NB4 (cell line): ENCODE results near the gene XDH.

ENCODE experiments used
- DNase-seq: peaks from one replicate; pipeline ENCODE4 v3.0.0; 2010; ENCODE audit warnings: low read depth
- H3K4me3 ChIP-seq: one replicate; pipeline ENCODE4 v1.5.1; 2011; ENCODE audit warnings: mild to moderate bottlenecking, low read depth, low read length, moderate library complexity
- MYC ChIP-seq: IDR thresholded peaks from 2 replicates; pipeline ENCODE4 v1.6.1; 2011; ENCODE audit warnings: low read depth, low read length
- POLR2A ChIP-seq: IDR thresholded peaks from 2 replicates; pipeline ENCODE4 v1.6.1; 2011; ENCODE audit warnings: mild to moderate bottlenecking; ENCODE audit not compliant: insufficient read length; ENCODE audit errors: extremely low read depth
- TF ChIP-seq, protein P1 (sequence below): IDR thresholded peaks from one replicate; pipeline ENCODE4 v1.5.1; 2012; ENCODE audit warnings: low read depth, low read length
- TF ChIP-seq, protein P2 (sequence below): IDR thresholded peaks from 2 replicates; pipeline ENCODE4 v1.6.1; 2011; ENCODE audit warnings: low read depth, low read length

XDH gene

DNA sequence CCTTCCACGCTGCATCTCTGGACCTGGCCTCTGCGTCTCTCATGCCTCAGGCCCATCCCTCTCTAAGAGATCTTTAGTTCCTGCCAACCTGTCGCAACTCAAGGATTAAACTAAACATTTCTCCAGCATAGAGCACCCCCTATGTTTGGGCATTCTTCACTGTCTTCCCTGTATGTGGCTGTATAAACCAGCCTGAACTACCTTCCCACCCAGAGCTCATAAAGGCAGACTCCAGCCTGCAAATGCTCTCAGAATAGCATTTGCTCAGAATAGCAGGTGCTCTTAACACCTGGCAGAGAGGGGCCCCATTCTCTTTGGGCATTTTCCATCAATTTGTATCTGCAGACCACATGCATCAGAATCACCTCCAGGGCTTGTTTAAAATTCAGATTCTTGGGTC, 97.1 kb downstream of the XDH start:
- DNase-seq: peak; percentile 42
- H3K4me3 ChIP-seq: no peak overlapping the region
- no peak for TF ChIP-seq POLR2A
- TF ChIP-seq, protein P1, sequence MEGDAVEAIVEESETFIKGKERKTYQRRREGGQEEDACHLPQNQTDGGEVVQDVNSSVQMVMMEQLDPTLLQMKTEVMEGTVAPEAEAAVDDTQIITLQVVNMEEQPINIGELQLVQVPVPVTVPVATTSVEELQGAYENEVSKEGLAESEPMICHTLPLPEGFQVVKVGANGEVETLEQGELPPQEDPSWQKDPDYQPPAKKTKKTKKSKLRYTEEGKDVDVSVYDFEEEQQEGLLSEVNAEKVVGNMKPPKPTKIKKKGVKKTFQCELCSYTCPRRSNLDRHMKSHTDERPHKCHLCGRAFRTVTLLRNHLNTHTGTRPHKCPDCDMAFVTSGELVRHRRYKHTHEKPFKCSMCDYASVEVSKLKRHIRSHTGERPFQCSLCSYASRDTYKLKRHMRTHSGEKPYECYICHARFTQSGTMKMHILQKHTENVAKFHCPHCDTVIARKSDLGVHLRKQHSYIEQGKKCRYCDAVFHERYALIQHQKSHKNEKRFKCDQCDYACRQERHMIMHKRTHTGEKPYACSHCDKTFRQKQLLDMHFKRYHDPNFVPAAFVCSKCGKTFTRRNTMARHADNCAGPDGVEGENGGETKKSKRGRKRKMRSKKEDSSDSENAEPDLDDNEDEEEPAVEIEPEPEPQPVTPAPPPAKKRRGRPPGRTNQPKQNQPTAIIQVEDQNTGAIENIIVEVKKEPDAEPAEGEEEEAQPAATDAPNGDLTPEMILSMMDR: no peak
- no peak for TF ChIP-seq MYC
- TF ChIP-seq, protein P2, sequence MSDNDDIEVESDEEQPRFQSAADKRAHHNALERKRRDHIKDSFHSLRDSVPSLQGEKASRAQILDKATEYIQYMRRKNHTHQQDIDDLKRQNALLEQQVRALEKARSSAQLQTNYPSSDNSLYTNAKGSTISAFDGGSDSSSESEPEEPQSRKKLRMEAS: no peak

DNA sequence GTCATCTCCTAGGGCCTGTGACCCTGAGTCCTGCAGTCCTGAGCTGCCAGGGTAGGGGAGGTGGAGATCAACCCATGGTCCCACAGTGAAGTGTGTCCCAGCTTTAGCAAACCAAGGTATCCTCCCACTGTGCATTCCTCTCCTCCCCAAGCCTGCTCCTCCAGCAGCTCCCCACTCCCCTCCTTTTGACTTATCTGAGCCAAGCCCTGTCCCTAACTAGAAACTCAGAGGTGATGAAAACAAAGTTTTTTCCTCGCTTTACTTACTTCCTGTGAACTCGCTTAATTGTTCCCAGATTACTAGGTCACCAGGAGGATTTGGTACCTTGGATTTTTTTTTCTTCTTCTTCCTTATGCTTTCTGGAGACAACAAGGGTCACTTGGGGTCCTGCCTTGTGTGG, 99.8 kb downstream of the XDH start:
- TF ChIP-seq, protein P2: no peak
- TF ChIP-seq MYC (no peak), POLR2A (no peak)
- TF ChIP-seq, protein P1: no peak
- DNase-seq: no peak
- no peak overlapping the region for H3K4me3 ChIP-seq

DNA sequence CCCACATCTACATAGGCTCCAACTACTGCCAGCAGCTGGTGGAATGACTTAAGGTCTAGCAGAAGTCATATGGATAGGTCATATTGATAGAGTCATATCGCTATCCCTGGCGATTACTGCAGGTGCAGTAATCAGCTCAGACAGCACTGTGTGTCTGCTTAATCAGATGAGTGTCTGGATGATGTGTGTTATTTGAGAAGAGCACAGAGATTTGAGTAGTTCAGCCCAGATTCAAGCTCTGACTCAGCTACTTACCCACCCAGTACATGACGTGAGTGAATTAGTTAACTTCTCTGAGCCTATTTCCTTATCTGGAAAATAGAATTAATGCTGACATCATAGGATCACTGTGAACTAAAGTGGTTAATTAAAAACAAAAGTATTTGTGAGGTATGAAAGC, 101.6 kb downstream of the XDH start:
- no peak overlapping the region for H3K4me3 ChIP-seq
- TF ChIP-seq MYC (no peak), POLR2A (no peak)
- TF ChIP-seq, protein P1: no peak
- TF ChIP-seq, protein P2: no peak
- DNase-seq: no peak

DNA sequence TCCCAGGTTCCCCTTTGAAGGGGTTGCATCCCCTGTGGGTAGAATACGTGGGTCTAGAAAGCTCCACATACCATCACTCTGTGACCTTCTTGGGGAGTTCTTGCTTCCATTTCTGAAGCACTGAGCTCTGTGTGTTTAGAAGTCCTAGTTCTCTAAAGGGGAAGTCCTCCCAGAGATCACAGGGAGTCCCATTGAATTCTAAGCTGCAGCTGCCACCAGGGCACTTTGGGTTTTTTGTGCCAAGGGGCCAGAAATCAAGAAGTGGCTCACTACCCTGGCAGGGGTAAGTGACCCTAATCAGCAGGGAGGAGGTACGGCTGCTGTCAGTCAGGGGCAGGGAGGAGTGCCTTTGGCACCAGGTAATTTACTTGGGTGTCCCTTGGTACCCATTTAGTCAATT, 109.7 kb downstream of the XDH start:
- DNase-seq: no peak
- TF ChIP-seq POLR2A (no peak), MYC (no peak)
- TF ChIP-seq, protein P1: no peak
- TF ChIP-seq, protein P2: no peak
- H3K4me3 ChIP-seq: no peak overlapping the region

DNA sequence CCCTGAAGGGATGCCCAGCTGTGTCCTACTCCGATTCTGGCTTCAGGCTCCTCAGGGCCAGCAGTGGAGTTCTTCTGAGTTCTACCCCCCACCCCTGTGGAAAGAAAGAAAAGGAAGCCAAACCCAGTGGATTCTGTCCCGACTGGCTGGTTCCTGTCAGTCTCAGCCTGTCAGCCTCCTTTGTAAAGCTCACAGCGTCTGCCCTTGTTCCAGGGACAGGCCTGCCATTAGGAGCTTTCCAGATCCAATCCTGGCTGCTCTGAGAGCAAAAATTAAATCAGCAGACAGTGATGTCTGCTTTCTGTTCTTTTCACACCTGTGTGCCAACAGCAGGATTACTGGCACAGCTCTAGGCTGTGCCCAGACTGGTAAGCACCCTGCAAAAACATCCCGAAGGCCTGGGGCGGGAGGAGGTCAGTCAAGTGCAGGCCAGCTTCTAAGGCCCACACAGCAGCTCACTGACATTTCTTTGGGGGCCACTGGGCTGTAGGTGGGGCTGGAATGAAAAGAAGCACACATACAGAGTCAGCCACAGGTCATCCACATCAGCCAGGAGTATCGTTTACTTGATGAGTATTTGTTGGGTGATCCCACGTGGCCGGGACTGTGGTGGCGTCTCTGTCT, 111.5 kb downstream of the XDH start:
- H3K4me3 ChIP-seq: no peak overlapping the region
- no peak for DNase-seq
- TF ChIP-seq MYC (no peak), POLR2A (no peak)
- TF ChIP-seq, protein P2: no peak
- TF ChIP-seq, protein P1: no peak

DNA sequence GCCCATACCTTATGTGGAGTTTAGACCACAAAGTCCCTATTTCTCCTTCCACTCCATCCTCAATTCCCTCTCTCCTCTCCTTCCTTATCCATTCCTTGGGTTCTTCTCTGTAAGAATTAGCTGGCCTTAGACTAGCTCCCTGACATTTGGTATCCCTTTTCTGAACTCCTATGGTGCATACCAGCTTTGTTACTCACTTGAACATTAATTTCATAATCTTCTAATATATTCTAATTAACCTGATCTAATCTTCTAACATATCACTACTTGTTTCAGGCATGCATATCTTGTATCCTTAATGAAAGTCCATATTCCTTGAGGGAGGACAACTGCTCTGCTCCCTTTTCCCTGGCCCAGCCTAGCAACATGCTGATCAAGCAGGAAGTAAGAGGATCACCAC, 114.2 kb downstream of the XDH start:
- TF ChIP-seq POLR2A (no peak), MYC (no peak)
- TF ChIP-seq, protein P2: no peak
- TF ChIP-seq, protein P1: no peak
- no peak for DNase-seq
- H3K4me3 ChIP-seq: no peak overlapping the region
